Measurements from ENCODE around the gene RALBP1. TPM values are rescaled to one million over a fixed set of nuclear protein-coding genes. Genes with fewer than 3 reads are reported as not detected.

RALBP1 gene
- total and polyA plus RNA-seq, 9 of the 15 experiments (the other 6 are each of a cell fraction or from before 2014, with no cell fraction given) = 10.9 to 70.0 (median 61.3) TPM

DNA sequence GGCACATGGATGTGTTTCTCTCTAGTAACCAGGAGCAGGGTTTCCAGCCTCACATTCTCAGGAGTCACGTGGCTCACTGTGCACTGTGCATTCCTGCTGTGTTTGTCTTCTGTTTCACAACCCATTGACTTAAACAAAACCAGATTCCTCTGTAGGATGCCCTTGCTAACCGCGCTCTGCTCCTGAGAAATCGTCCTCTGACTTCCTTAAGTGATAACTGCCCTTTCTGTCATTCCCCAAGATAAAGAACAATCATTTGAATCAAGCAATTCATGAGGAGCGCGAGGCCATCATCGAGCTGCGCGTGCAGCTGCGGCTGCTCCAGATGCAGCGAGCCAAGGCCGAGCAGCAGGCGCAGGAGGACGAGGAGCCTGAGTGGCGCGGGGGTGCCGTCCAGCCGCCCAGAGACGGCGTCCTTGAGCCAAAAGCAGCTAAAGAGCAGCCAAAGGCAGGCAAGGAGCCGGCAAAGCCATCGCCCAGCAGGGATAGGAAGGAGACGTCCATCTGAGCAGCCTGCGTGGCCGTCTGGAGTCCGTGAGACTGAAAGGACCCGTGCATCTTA, 60.2 kb downstream of the RALBP1 start:
- TF ChIP-seq POLR2G (IDR thresholded peaks at IDR 0.05; ENCODE audit: low read depth, low read length) (peak; percentile 28; the same call in 1 of the 2 replicates), ZNF778 (CRISPR knock-in tag; IDR thresholded peaks at IDR 0.05) (no peak), TAF1 (IDR thresholded peaks at IDR 0.05; ENCODE audit: control insufficient read depth, extremely low read depth, insufficient read depth, low read length, severe bottlenecking) (no peak)
- Histone ChIP-seq H3K4me2 (ENCODE audit: insufficient read depth, low read length) (no peak overlapping the region), H3K36me3 (ENCODE audit: control insufficient read depth, insufficient read depth, low read length) (peaks cover 73% of the 10 kb centered on the region; the same call in 2 of the 3 replicates), H3K9me3 (replicated peaks; ENCODE audit: control insufficient read depth, insufficient read depth, low read depth, low read length) (no peaks in the 10 kb centered on the region), H3K9ac (ENCODE audit: insufficient read depth in 1 of 2, low read depth in 2 of 2, low read length in 2 of 2) (0 out of 4 replicates have a peak overlapping the region, but pooled peaks of 1 of the 2 experiments have one; percentile 26), H3K79me2 (ENCODE audit: control insufficient read depth, insufficient read depth, low read length) (no peaks in the 10 kb centered on the region), H3K4me1 (replicated peaks in 1 of 2; ENCODE audit: control insufficient read depth in 2 of 2, insufficient read depth in 2 of 2, low read length in 2 of 2) (no peaks in the 10 kb centered on the region), H3K4me3 (no peak overlapping the region), H3K27me3 (ENCODE audit: control insufficient read depth in 2 of 2, insufficient read depth in 2 of 2, low read length in 2 of 2) (no peaks in the 10 kb centered on the region), H3K9me1 (ENCODE audit: control insufficient read depth, insufficient read depth, low read length) (no peaks in the 10 kb centered on the region), H2AFZ (ENCODE audit: low read depth, low read length) (no peak overlapping the region), H4K20me1 (replicated peaks; ENCODE audit: control insufficient read depth, insufficient read depth, low read length) (no peaks in the 10 kb centered on the region; the same call in 1 of the 2 replicates), H3K27ac (ENCODE audit: extremely low read depth, low read depth, low read length) (no peak overlapping the region)
- FAIRE-seq = no peak
- ChIA-PET POLR2A (interaction anchor here (0.8 to 1.2 kb wide), 2 partner anchors 15 to 526 kb away, joined by 4 read pairs; no protein-coding TSS in a partner anchor), CTCF (ENCODE audit: low intra/inter-chr PET ratio) (no interaction called here)
- no peak for ATAC-seq
- 93% methylated on average over 27 of the region's 27 CpGs for WGBS (ENCODE audit: insufficient coverage, low coverage, missing lambda C conversion rate)
- in situ Hi-C loops (cut with MboI) = no loop called here
- intact Hi-C loops (cut with micrococcal nuclease) = no loop called here
- no peak for DNase-seq (ENCODE audit: extremely low read depth in 1 of 4, low spot score in 3 of 4)
- BruUV-seq (replicated peaks) = no TSS peak

Data from K562 (cell line).